GM23338 (cell line): Measurements from ENCODE around the gene POP4. TPM values are rescaled to one million over a fixed set of nuclear protein-coding genes. Genes with fewer than 3 reads are reported as not detected.

Experiments
- ATAC-seq: fragments of 200-7000 bp; cut with Tn5 transposase; 3 replicates; pipeline ENCODE4 v1.9.1; 2020
- DNase-seq: peaks from one replicate; pipeline ENCODE4 v3.0.0-alpha.2; 2015; ENCODE audit warnings: low spot score
- H2AFZ ChIP-seq: fragments of 200-600 bp; sonication (generic); 2 replicates; pipeline ENCODE4 v1.8.0; 2016; ENCODE audit warnings: antibody characterized with exemption, mild to moderate bottlenecking, moderate library complexity
- H3F3A ChIP-seq: fragments of 200-600 bp; sonication (generic); replicated peaks from 2 replicates; pipeline ENCODE4 v1.8.0; 2017; ENCODE audit warnings: antibody characterized with exemption, mixed run types, low read depth
- H3K27ac ChIP-seq: fragments of 200-600 bp; sonication (generic); 2 replicates; pipeline ENCODE4 v1.6.1; 2016; ENCODE audit warnings: low read depth
- H3K27me3 ChIP-seq: fragments of 200-600 bp; sonication (generic); 2 replicates; pipeline ENCODE4 v1.8.0; 2016; ENCODE audit warnings: mild to moderate bottlenecking, mixed run types, moderate library complexity; ENCODE audit not compliant: insufficient read depth
- H3K36me3 ChIP-seq: fragments of 200-600 bp; sonication (generic); 2 replicates; pipeline ENCODE4 v1.8.0; 2016; ENCODE audit warnings: mild to moderate bottlenecking; ENCODE audit not compliant: insufficient read depth
- H3K4me1 ChIP-seq: fragments of 200-600 bp; sonication (generic); 2 replicates; pipeline ENCODE4 v1.8.0; 2016; ENCODE audit warnings: mild to moderate bottlenecking, moderate library complexity; ENCODE audit not compliant: insufficient read depth
- H3K4me2 ChIP-seq: fragments of 200-600 bp; sonication (generic); 2 replicates; pipeline ENCODE4 v1.7.1; 2017; ENCODE audit warnings: mixed run types
- H3K4me3 ChIP-seq: fragments of 200-600 bp; sonication (generic); 2 replicates; pipeline ENCODE4 v1.6.1; 2016; ENCODE audit warnings: mixed run types
- H3K79me2 ChIP-seq: fragments of 200-600 bp; sonication (generic); replicated peaks from 2 replicates; pipeline ENCODE4 v1.8.0; 2017; ENCODE audit warnings: mild to moderate bottlenecking; ENCODE audit not compliant: insufficient read depth
- H3K9me2 ChIP-seq: fragments of 200-600 bp; sonication (generic); 2 replicates; pipeline ENCODE4 v1.8.0; 2017; ENCODE audit not compliant: insufficient read depth
- H4K20me1 ChIP-seq: fragments of 200-600 bp; sonication (generic); replicated peaks from 2 replicates; pipeline ENCODE4 v1.8.0; 2017; ENCODE audit warnings: mild to moderate bottlenecking; ENCODE audit not compliant: insufficient read depth
- H3K27ac Mint-ChIP-seq: 2 replicates; pipeline ENCODE4 v1.8.0; 2020; ENCODE audit warnings: inconsistent platforms, mild to moderate bottlenecking, moderate library complexity, mixed read lengths
- H3K27me3 Mint-ChIP-seq: 3 replicates; pipeline ENCODE4 v1.8.0; 2022; ENCODE audit warnings: low read depth, mild to moderate bottlenecking, moderate library complexity, mixed read lengths, inconsistent platforms; ENCODE audit not compliant: insufficient read depth, poor library complexity
- H3K36me3 Mint-ChIP-seq: 3 replicates; pipeline ENCODE4 v1.8.0; 2021; ENCODE audit warnings: low read depth, mild to moderate bottlenecking, inconsistent platforms, moderate library complexity, mixed read lengths
- H3K4me1 Mint-ChIP-seq: 3 replicates; pipeline ENCODE4 v1.8.0; 2020; ENCODE audit warnings: mild to moderate bottlenecking, inconsistent platforms, mixed read lengths
- H3K4me3 Mint-ChIP-seq: 3 replicates; pipeline ENCODE4 v1.8.0; 2021; ENCODE audit warnings: moderate library complexity, mild to moderate bottlenecking, inconsistent platforms, mixed read lengths
- H3K9me3 Mint-ChIP-seq: 3 replicates; pipeline ENCODE4 v1.8.0; 2020; ENCODE audit warnings: moderate library complexity, mild to moderate bottlenecking, inconsistent platforms, mixed read lengths
- CREB1 ChIP-seq: fragments of 250-450 bp; sonication (Bioruptor Pico); IDR thresholded peaks from 2 replicates; pipeline ENCODE4 v1.5.0; 2020; ENCODE audit warnings: low read depth, mild to moderate bottlenecking, moderate library complexity
- EZH2 ChIP-seq: fragments of 200-600 bp; sonication (generic); IDR thresholded peaks from one replicate; pipeline ENCODE4 v1.8.0; 2017; ENCODE audit warnings: antibody characterized with exemption, mild to moderate bottlenecking, low read depth; ENCODE audit not compliant: unreplicated experiment
- EZH2phosphoT487 ChIP-seq: fragments of 200-600 bp; sonication (generic); IDR thresholded peaks from one replicate; pipeline ENCODE4 v1.8.1; 2018; ENCODE audit warnings: antibody characterized with exemption; ENCODE audit not compliant: unreplicated experiment
- JUNB ChIP-seq: IDR thresholded peaks from one replicate; pipeline ENCODE4 v1.6.1; 2016; ENCODE audit warnings: antibody characterized with exemption; ENCODE audit not compliant: unreplicated experiment
- NANOG ChIP-seq: IDR thresholded peaks from 2 replicates; pipeline ENCODE4 v1.6.1; 2016; ENCODE audit warnings: antibody characterized with exemption, borderline replicate concordance
- POLR2AphosphoS5 ChIP-seq: IDR thresholded peaks from 2 replicates; pipeline ENCODE4 v1.6.1; 2016; ENCODE audit warnings: antibody characterized with exemption, low read depth
- STAT1 ChIP-seq: IDR thresholded peaks from one replicate; pipeline ENCODE4 v1.6.1; 2016; ENCODE audit warnings: antibody characterized with exemption; ENCODE audit not compliant: unreplicated experiment
- ZNF114 ChIP-seq: fragments of 250-450 bp; sonication (Bioruptor Pico); IDR thresholded peaks from 2 replicates; pipeline ENCODE4 v1.5.0; 2020; ENCODE audit warnings: mild to moderate bottlenecking, moderate library complexity
- ZNF331 ChIP-seq: fragments of 250-450 bp; sonication (Bioruptor Pico); IDR thresholded peaks from 2 replicates; pipeline ENCODE4 v1.5.0; 2020; ENCODE audit warnings: low read depth, mild to moderate bottlenecking, moderate library complexity
- polyA plus RNA-seq: library from polyadenylated mRNA; unstranded; fragments of >200 nt; fragmentation: Nextera tagmentation; extraction: Ambion mirVana; gene quantifications from 2 replicates; pipeline ENCODE4 v1.2.1, GENCODE V29; 2016
- total RNA-seq: library from RNA; depleted of rRNA; stranded (reverse); fragments of >200 nt; shearing (Covaris generic); gene quantifications from 2 replicates; pipeline ENCODE4 v1.2.3, GENCODE V29; 2014
- TF ChIP-seq, protein P1 (sequence below): IDR thresholded peaks from 2 replicates; pipeline ENCODE4 v1.6.1; 2016; ENCODE audit warnings: antibody characterized with exemption
- TF ChIP-seq, protein P2 (sequence below): IDR thresholded peaks from one replicate; pipeline ENCODE4 v1.6.1; 2018; ENCODE audit warnings: antibody characterized with exemption; ENCODE audit not compliant: unreplicated experiment
- TF ChIP-seq, protein P3 (sequence below): fragments of 250-450 bp; sonication (Bioruptor Pico); IDR thresholded peaks from 2 replicates; pipeline ENCODE4 v1.5.0; 2020; ENCODE audit warnings: mild to moderate bottlenecking, moderate library complexity
- TF ChIP-seq, protein P4 (sequence below), 2 experiments: fragments of 200-600 bp in 1 of 2; sonication (generic) in 1 of 2; conservative IDR thresholded peaks; 2 replicates each; pipeline versions ENCODE4 v1.5.1 to v1.6.1; 2016 to 2017; ENCODE audit warnings: antibody characterized with exemption in 2 of 2, low read depth in 2 of 2, mild to moderate bottlenecking in 2 of 2, moderate library complexity in 1 of 2

POP4 gene
- total and polyA plus RNA-seq, 2 experiments from 2014 or later, result 37.2 to 58.3 TPM

DNA sequence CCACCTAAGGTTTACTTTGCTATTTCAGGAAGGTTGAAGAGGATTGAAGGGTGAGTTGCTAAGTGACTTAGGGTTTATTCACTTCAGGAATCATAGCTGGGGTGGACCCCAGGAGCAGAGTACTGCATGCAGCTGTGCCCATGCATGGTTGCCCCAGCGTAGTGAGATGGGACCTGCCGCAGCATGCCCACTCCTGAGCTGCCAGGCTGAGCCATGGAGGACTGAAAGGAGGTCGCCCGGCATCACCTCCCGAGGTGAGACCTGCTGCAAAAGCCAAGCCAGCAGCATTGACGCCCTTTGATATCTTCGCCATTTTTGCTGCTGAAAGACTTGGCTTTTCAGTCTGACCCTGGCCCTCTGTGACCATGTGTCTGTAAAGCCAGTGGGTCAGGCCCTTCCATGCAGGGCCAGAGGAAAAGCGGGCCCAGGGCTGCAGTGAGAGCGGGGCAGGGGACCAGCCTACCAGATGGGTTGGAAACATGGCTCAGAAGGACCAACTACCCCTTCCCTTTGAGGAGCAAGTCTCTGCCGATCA is 9.9 kb downstream of the POP4 start:
- ATAC-seq (no peak), DNase-seq (no peak)
- Histone ChIP-seq H4K20me1 (no peaks in the 10 kb centered on the region), H3K4me2 (no peak overlapping the region), H3K9me2 (no peaks in the 10 kb centered on the region), H3F3A (no peaks in the 10 kb centered on the region), H3K27ac (no peak overlapping the region), H3K27me3 (no peaks in the 10 kb centered on the region), H2AFZ (no peak overlapping the region), H3K4me1 (no peaks in the 10 kb centered on the region), H3K4me3 (no peak overlapping the region), H3K79me2 (no peaks in the 10 kb centered on the region), H3K36me3 (no peaks in the 10 kb centered on the region)
- no peaks in the 10 kb centered on the region for H3K9me3 Mint-ChIP-seq
- peaks cover 40% of the 10 kb centered on the region for H3K36me3 Mint-ChIP-seq
- no peak overlapping the region; the same call in 2 of the 3 replicates for H3K4me3 Mint-ChIP-seq
- no peak for TF ChIP-seq EZH2
- no peak for TF ChIP-seq POLR2AphosphoS5
- no peak for TF ChIP-seq CREB1 (CRISPR knock-in tag)
- TF ChIP-seq EZH2phosphoT487, result no peak
- TF ChIP-seq NANOG, result no peak
- TF ChIP-seq, protein P1, sequence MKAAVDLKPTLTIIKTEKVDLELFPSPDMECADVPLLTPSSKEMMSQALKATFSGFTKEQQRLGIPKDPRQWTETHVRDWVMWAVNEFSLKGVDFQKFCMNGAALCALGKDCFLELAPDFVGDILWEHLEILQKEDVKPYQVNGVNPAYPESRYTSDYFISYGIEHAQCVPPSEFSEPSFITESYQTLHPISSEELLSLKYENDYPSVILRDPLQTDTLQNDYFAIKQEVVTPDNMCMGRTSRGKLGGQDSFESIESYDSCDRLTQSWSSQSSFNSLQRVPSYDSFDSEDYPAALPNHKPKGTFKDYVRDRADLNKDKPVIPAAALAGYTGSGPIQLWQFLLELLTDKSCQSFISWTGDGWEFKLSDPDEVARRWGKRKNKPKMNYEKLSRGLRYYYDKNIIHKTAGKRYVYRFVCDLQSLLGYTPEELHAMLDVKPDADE, result no peak
- TF ChIP-seq JUNB, result no peak
- TF ChIP-seq, protein P2, sequence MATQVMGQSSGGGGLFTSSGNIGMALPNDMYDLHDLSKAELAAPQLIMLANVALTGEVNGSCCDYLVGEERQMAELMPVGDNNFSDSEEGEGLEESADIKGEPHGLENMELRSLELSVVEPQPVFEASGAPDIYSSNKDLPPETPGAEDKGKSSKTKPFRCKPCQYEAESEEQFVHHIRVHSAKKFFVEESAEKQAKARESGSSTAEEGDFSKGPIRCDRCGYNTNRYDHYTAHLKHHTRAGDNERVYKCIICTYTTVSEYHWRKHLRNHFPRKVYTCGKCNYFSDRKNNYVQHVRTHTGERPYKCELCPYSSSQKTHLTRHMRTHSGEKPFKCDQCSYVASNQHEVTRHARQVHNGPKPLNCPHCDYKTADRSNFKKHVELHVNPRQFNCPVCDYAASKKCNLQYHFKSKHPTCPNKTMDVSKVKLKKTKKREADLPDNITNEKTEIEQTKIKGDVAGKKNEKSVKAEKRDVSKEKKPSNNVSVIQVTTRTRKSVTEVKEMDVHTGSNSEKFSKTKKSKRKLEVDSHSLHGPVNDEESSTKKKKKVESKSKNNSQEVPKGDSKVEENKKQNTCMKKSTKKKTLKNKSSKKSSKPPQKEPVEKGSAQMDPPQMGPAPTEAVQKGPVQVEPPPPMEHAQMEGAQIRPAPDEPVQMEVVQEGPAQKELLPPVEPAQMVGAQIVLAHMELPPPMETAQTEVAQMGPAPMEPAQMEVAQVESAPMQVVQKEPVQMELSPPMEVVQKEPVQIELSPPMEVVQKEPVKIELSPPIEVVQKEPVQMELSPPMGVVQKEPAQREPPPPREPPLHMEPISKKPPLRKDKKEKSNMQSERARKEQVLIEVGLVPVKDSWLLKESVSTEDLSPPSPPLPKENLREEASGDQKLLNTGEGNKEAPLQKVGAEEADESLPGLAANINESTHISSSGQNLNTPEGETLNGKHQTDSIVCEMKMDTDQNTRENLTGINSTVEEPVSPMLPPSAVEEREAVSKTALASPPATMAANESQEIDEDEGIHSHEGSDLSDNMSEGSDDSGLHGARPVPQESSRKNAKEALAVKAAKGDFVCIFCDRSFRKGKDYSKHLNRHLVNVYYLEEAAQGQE, result no peak
- TF ChIP-seq ZNF114 (CRISPR knock-in tag), result no peak
- no peak for TF ChIP-seq STAT1
- TF ChIP-seq, protein P3, sequence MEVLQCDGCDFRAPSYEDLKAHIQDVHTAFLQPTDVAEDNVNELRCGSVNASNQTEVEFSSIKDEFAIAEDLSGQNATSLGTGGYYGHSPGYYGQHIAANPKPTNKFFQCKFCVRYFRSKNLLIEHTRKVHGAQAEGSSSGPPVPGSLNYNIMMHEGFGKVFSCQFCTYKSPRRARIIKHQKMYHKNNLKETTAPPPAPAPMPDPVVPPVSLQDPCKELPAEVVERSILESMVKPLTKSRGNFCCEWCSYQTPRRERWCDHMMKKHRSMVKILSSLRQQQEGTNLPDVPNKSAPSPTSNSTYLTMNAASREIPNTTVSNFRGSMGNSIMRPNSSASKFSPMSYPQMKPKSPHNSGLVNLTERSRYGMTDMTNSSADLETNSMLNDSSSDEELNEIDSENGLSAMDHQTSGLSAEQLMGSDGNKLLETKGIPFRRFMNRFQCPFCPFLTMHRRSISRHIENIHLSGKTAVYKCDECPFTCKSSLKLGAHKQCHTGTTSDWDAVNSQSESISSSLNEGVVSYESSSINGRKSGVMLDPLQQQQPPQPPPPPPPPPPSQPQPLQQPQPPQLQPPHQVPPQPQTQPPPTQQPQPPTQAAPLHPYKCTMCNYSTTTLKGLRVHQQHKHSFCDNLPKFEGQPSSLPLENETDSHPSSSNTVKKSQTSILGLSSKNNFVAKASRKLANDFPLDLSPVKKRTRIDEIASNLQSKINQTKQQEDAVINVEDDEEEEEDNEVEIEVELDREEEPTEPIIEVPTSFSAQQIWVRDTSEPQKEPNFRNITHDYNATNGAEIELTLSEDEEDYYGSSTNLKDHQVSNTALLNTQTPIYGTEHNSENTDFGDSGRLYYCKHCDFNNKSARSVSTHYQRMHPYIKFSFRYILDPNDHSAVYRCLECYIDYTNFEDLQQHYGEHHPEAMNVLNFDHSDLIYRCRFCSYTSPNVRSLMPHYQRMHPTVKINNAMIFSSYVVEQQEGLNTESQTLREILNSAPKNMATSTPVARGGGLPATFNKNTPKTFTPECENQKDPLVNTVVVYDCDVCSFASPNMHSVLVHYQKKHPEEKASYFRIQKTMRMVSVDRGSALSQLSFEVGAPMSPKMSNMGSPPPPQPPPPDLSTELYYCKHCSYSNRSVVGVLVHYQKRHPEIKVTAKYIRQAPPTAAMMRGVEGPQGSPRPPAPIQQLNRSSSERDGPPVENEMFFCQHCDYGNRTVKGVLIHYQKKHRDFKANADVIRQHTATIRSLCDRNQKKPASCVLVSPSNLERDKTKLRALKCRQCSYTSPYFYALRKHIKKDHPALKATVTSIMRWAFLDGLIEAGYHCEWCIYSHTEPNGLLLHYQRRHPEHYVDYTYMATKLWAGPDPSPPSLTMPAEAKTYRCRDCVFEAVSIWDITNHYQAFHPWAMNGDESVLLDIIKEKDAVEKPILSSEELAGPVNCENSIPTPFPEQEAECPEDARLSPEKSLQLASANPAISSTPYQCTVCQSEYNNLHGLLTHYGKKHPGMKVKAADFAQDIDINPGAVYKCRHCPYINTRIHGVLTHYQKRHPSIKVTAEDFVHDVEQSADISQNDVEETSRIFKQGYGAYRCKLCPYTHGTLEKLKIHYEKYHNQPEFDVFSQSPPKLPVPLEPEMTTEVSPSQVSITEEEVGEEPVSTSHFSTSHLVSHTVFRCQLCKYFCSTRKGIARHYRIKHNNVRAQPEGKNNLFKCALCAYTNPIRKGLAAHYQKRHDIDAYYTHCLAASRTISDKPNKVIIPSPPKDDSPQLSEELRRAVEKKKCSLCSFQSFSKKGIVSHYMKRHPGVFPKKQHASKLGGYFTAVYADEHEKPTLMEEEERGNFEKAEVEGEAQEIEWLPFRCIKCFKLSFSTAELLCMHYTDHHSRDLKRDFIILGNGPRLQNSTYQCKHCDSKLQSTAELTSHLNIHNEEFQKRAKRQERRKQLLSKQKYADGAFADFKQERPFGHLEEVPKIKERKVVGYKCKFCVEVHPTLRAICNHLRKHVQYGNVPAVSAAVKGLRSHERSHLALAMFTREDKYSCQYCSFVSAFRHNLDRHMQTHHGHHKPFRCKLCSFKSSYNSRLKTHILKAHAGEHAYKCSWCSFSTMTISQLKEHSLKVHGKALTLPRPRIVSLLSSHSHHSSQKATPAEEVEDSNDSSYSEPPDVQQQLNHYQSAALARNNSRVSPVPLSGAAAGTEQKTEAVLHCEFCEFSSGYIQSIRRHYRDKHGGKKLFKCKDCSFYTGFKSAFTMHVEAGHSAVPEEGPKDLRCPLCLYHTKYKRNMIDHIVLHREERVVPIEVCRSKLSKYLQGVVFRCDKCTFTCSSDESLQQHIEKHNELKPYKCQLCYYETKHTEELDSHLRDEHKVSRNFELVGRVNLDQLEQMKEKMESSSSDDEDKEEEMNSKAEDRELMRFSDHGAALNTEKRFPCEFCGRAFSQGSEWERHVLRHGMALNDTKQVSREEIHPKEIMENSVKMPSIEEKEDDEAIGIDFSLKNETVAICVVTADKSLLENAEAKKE, result no peak
- no peak for TF ChIP-seq ZNF331 (CRISPR knock-in tag)
- TF ChIP-seq, protein P4, sequence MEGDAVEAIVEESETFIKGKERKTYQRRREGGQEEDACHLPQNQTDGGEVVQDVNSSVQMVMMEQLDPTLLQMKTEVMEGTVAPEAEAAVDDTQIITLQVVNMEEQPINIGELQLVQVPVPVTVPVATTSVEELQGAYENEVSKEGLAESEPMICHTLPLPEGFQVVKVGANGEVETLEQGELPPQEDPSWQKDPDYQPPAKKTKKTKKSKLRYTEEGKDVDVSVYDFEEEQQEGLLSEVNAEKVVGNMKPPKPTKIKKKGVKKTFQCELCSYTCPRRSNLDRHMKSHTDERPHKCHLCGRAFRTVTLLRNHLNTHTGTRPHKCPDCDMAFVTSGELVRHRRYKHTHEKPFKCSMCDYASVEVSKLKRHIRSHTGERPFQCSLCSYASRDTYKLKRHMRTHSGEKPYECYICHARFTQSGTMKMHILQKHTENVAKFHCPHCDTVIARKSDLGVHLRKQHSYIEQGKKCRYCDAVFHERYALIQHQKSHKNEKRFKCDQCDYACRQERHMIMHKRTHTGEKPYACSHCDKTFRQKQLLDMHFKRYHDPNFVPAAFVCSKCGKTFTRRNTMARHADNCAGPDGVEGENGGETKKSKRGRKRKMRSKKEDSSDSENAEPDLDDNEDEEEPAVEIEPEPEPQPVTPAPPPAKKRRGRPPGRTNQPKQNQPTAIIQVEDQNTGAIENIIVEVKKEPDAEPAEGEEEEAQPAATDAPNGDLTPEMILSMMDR (conservative IDR thresholded peaks at IDR 0.05; ENCODE audit: low read depth in 2 of 2), result no peak
- no peaks in the 10 kb centered on the region for H3K4me1 Mint-ChIP-seq
- peak overlapping the region; percentile 40; the same call in 1 of the 2 replicates for H3K27ac Mint-ChIP-seq
- H3K27me3 Mint-ChIP-seq, result peaks cover 2% of the 10 kb centered on the region
